HEK293 (cell line): ENCODE results near the gene NIT1.

ENCODE experiments used
- CTCF ChIA-PET: fragments of 350-600 bp; formaldehyde crosslinking; extraction: SDS; loops from one replicate; lab custom pipeline; 2021; ENCODE audit warnings: antibody characterized with exemption; lab: Yijun Ruan, JAX
- POLR2A ChIA-PET: fragments of 300-600 bp; formaldehyde crosslinking; extraction: SDS; loops from one replicate; lab custom pipeline; 2020; ENCODE audit warnings: antibody characterized with exemption, inconsistent platforms; lab: Yijun Ruan, JAX
- H3K27ac ChIP-seq: fragments of 200-500 bp; sonication (Bioruptor generic); 2 replicates; pipeline ENCODE4 v1.5.1; 2014; ENCODE audit warnings: low read depth, low read length, control low read depth, inconsistent platforms; ENCODE audit errors: extremely low read depth
- H3K36me3 ChIP-seq, 2 experiments: fragments of 200-500 bp in 1 of 2; sonication (Bioruptor generic) in 1 of 2; 1 replicate in 1 of 2; 2 replicates in 1 of 2; pipeline ENCODE4 v1.5.1; 2014 to 2017; ENCODE audit warnings: inconsistent platforms in 2 of 2, low read length in 2 of 2; ENCODE audit not compliant: control insufficient read depth in 2 of 2, insufficient read depth in 1 of 2
- H3K4me1 ChIP-seq: fragments of 200-500 bp; sonication (Bioruptor generic); 2 replicates; pipeline ENCODE4 v1.5.1; 2014; ENCODE audit warnings: mild to moderate bottlenecking, low read length, inconsistent platforms; ENCODE audit not compliant: control insufficient read depth, insufficient read depth
- H3K4me3 ChIP-seq: 2 replicates; pipeline ENCODE4 v1.5.1; 2011; ENCODE audit warnings: low read depth, mild to moderate bottlenecking, control low read depth, low read length, moderate library complexity
- H3K9me3 ChIP-seq: fragments of 200-500 bp; sonication (Bioruptor generic); 2 replicates; pipeline ENCODE4 v1.5.1; 2014; ENCODE audit warnings: low read depth, low read length, inconsistent platforms; ENCODE audit not compliant: control insufficient read depth, insufficient read depth
- HIC1 ChIP-seq: fragments of 450-650 bp; formaldehyde crosslinking; IDR thresholded peaks from 2 replicates; pipeline ENCODE4 v1.5.1; 2016; ENCODE audit warnings: missing biosample characterization, missing genetic modification characterization
- TRIM28 ChIP-seq: IDR thresholded peaks from 2 replicates; pipeline ENCODE4 v1.6.1; 2011; ENCODE audit warnings: low read length, control low read depth, borderline replicate concordance
- YY1 ChIP-seq: fragments of 450-650 bp; formaldehyde crosslinking; IDR thresholded peaks from 2 replicates; pipeline ENCODE4 v1.5.1; 2018; ENCODE audit warnings: missing biosample characterization, missing genetic modification characterization
- ZBTB48 ChIP-seq: fragments of 450-650 bp; formaldehyde crosslinking; IDR thresholded peaks from 2 replicates; pipeline ENCODE4 v1.5.1; 2016; ENCODE audit warnings: missing biosample characterization, missing genetic modification characterization
- ZNF10 ChIP-seq: fragments of 450-650 bp; formaldehyde crosslinking; IDR thresholded peaks from 2 replicates; pipeline ENCODE4 v1.5.1; 2017; ENCODE audit warnings: missing biosample characterization, missing genetic modification characterization
- ZNF138 ChIP-seq: fragments of 450-650 bp; formaldehyde crosslinking; IDR thresholded peaks from 2 replicates; pipeline ENCODE4 v1.5.1; 2016; ENCODE audit warnings: missing biosample characterization, missing genetic modification characterization, borderline replicate concordance
- ZNF140 ChIP-seq: fragments of 450-650 bp; formaldehyde crosslinking; IDR thresholded peaks from 2 replicates; pipeline ENCODE4 v1.5.1; 2016; ENCODE audit warnings: missing biosample characterization, missing genetic modification characterization
- ZNF214 ChIP-seq: fragments of 450-650 bp; formaldehyde crosslinking; IDR thresholded peaks from 2 replicates; pipeline ENCODE4 v1.5.1; 2017; ENCODE audit warnings: missing biosample characterization, mild to moderate bottlenecking, missing genetic modification characterization, borderline replicate concordance
- ZNF292 ChIP-seq: fragments of 450-650 bp; formaldehyde crosslinking; IDR thresholded peaks from 2 replicates; pipeline ENCODE4 v1.5.1; 2016; ENCODE audit warnings: low read depth, missing biosample characterization, missing genetic modification characterization, borderline replicate concordance
- ZNF335 ChIP-seq: fragments of 450-650 bp; formaldehyde crosslinking; conservative IDR thresholded peaks from 2 replicates; pipeline ENCODE4 v1.5.1; 2016; ENCODE audit warnings: missing biosample characterization, missing genetic modification characterization
- ZNF341 ChIP-seq: fragments of 450-650 bp; formaldehyde crosslinking; IDR thresholded peaks from 2 replicates; pipeline ENCODE4; 2016; ENCODE audit warnings: low read depth, missing biosample characterization, missing genetic modification characterization
- ZNF510 ChIP-seq: fragments of 450-650 bp; formaldehyde crosslinking; IDR thresholded peaks from 2 replicates; pipeline ENCODE4 v1.5.1; 2018; ENCODE audit warnings: mild to moderate bottlenecking, missing genetic modification characterization, missing biosample characterization; ENCODE audit not compliant: insufficient replicate concordance
- ZNF596 ChIP-seq: fragments of 450-650 bp; IDR thresholded peaks from 2 replicates; pipeline ENCODE4 v1.5.0; 2018; ENCODE audit warnings: missing biosample characterization, mild to moderate bottlenecking, missing genetic modification characterization, moderate library complexity
- ZNF610 ChIP-seq: fragments of 450-650 bp; formaldehyde crosslinking; IDR thresholded peaks from 2 replicates; pipeline ENCODE4 v1.5.1; 2016; ENCODE audit warnings: missing biosample characterization, missing genetic modification characterization, borderline replicate concordance
- ZNF629 ChIP-seq: fragments of 450-650 bp; formaldehyde crosslinking; IDR thresholded peaks from 2 replicates; pipeline ENCODE4 v1.5.1; 2017; ENCODE audit warnings: missing biosample characterization, missing genetic modification characterization
- TF ChIP-seq, protein P1 (sequence below): fragments of 450-650 bp; formaldehyde crosslinking; IDR thresholded peaks from 2 replicates; pipeline ENCODE4 v1.5.1; 2016; ENCODE audit warnings: missing biosample characterization, missing genetic modification characterization
- TF ChIP-seq, protein P2 (sequence below): fragments of 450-650 bp; formaldehyde crosslinking; IDR thresholded peaks from 2 replicates; pipeline ENCODE4 v1.5.0; 2017; ENCODE audit warnings: missing biosample characterization, missing genetic modification characterization, borderline replicate concordance
- TF ChIP-seq, protein P3 (sequence below): fragments of 450-650 bp; formaldehyde crosslinking; IDR thresholded peaks from 2 replicates; pipeline ENCODE4 v1.5.1; 2016; ENCODE audit warnings: missing biosample characterization, missing genetic modification characterization, low read depth
- TF ChIP-seq, protein P4 (sequence below): fragments of 450-650 bp; formaldehyde crosslinking; IDR thresholded peaks from 2 replicates; pipeline ENCODE4 v1.5.1; 2016; ENCODE audit warnings: missing biosample characterization, missing genetic modification characterization

The NIT1 gene

DNA sequence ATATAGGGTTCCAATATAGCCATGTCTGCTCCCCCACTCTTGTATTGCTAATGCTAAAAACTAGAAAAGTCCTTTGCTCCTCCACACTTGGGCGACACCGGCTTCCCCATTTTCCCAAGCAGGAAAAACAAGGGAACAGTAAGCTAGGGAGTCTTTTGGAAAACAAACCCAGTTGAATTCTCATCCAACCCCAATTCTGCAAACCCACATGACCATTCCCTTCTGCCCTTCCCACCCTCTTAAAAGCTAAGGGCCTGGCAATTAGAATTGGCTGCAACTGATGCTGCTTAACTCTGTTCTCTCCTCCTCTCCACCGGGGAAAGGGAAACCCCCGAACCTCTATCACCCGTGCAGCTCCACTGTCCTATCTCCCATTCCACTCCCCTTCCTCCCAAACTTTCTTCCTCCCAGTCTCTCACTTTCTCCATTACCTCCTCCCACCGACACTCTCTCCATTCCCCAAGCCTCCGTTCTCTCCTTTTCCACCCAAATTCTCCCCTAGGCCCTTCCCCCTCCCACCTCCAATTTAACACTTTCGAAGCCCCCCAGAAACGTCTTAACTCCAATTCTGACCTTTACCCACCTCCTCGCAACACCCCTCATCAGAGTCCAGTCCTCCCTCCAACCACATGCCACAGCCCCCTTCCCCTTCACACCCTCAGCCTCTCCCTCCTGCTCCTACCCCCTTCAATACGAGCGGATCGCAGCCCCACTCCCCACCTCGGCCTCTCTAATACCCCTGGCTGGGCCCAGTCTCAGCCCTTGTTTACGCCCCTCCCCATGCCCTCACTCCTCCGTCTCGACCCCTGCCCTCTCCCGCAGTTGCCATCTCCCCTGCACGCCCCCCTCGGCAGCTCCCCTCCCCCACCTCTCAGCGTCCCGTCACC, 13.9 kb downstream of the NIT1 start (continued):
- TF ChIP-seq YY1 (tag by site-specific recombination) (no peak), ZNF140 (tag by site-specific recombination) (no peak)
- TF ChIP-seq, protein P1, sequence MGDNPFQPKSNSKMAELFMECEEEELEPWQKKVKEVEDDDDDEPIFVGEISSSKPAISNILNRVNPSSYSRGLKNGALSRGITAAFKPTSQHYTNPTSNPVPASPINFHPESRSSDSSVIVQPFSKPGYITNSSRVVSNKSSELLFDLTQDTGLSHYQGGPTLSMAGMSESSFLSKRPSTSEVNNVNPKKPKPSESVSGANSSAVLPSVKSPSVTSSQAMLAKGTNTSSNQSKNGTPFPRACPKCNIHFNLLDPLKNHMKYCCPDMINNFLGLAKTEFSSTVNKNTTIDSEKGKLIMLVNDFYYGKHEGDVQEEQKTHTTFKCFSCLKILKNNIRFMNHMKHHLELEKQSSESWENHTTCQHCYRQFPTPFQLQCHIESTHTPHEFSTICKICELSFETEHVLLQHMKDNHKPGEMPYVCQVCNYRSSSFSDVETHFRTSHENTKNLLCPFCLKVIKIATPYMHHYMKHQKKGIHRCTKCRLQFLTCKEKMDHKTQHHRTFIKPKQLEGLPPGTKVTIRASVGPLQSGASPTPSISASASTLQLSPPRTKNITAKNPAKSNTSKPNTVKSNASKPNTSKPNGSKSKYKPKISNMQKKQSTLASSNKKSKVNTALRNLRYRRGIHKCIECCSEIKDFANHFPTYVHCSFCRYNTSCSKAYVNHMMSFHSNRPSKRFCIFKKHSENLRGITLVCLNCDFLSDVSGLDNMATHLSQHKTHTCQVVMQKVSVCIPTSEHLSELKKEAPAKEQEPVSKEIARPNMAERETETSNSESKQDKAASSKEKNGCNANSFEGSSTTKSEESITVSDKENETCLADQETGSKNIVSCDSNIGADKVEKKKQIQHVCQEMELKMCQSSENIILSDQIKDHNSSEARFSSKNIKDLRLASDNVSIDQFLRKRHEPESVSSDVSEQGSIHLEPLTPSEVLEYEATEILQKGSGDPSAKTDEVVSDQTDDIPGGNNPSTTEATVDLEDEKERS (tag by site-specific recombination) = no peak

DNA sequence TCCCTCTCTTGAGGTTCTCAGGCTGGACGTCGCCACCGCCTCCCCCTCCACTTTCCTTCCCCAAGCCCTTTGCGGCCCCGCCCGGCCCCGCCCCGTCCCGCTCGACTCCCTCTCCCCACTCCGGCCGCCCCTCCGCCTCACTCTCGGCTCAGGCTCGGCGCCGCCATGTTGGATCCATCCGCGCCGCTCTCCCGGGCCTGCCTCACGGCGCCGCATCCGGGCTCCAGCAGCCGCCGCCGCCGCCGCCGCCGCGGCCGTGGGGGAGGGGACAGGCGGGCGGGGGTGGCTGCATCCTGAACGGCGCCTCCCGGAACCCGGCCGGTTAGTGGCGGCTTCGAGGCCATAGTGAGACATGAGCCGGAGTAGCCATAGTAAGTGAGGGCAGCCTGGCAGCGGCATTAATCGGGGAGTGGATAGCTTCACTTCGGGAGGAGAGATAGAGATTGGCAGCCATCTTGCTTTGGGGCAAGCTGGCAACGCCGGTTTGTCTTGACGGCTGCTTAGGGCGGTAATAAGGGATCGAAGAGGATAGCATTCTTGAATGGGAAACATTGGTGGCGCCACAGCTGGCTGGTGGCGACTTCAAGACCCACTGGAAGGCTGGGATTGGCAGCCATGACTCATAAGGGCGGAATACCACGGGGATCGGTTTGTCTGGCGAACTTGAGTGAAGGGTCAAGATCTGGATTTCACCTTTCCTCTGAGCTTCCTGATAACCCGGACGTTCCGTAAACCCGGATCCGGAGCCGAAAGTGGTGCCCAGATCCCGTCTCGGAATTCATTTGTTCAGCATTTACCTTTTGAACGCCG, 14.7 kb downstream of the NIT1 start, which contains the start of gene DEDD:
DEDD (minus strand) TSS at position 258 of the 810 bp plus-strand sequence. CDS start 8,205 bp downstream, outside the sequence.
- peaks cover 0 to 34% of the 10 kb centered on the region in 2 experiments; a peak in 2 of 3 replicates for H3K36me3 ChIP-seq
- H3K4me3 ChIP-seq = peak within 1 kb of the TSS; percentile 84
- H3K4me1 ChIP-seq = 0 out of 2 replicates have a peak, but pooled peaks cover 2% of the 10 kb centered on the region
- H3K9me3 ChIP-seq = no peaks in the 10 kb centered on the region
- H3K27ac ChIP-seq = peak within 1 kb of the TSS; percentile 91
- ChIA-PET POLR2A (interaction anchor here (0.6 to 3.8 kb wide), 15 partner anchors 9 to 693 kb away, joined by 3 to 28 read pairs (median 5); partner anchors contain the start of genes F11R, NIT1, PFDN2 and PPOX), CTCF (interaction anchor here (0.6 to 1.4 kb wide), 5 partner anchors 13 to 154 kb away, joined by 3 to 5 read pairs (median 3); partner anchors contain the start of gene PPOX)
- TF ChIP-seq HIC1 (tag by site-specific recombination) = peak; percentile 20; the same call in 1 of the 2 replicates
- peak; percentile 89 for TF ChIP-seq ZNF341 (tag by site-specific recombination)
- peak; percentile 46; the same call in 1 of the 2 replicates for TF ChIP-seq ZNF10 (tag by site-specific recombination)
- TF ChIP-seq ZBTB48 (tag by site-specific recombination) = peak; percentile 99
- TF ChIP-seq ZNF138 (tag by site-specific recombination) = no peak
- TF ChIP-seq ZNF292 (tag by site-specific recombination) = no peak
- no peak for TF ChIP-seq ZNF510 (tag by site-specific recombination)
- TF ChIP-seq TRIM28 = peak; percentile 88
- TF ChIP-seq, protein P2, sequence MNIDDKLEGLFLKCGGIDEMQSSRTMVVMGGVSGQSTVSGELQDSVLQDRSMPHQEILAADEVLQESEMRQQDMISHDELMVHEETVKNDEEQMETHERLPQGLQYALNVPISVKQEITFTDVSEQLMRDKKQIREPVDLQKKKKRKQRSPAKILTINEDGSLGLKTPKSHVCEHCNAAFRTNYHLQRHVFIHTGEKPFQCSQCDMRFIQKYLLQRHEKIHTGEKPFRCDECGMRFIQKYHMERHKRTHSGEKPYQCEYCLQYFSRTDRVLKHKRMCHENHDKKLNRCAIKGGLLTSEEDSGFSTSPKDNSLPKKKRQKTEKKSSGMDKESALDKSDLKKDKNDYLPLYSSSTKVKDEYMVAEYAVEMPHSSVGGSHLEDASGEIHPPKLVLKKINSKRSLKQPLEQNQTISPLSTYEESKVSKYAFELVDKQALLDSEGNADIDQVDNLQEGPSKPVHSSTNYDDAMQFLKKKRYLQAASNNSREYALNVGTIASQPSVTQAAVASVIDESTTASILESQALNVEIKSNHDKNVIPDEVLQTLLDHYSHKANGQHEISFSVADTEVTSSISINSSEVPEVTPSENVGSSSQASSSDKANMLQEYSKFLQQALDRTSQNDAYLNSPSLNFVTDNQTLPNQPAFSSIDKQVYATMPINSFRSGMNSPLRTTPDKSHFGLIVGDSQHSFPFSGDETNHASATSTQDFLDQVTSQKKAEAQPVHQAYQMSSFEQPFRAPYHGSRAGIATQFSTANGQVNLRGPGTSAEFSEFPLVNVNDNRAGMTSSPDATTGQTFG (tag by site-specific recombination) = no peak
- 0 out of 2 replicates have a peak, but pooled peaks have one; percentile 48 for TF ChIP-seq ZNF610
- TF ChIP-seq ZNF629 = peak; percentile 21; the same call in 1 of the 2 replicates
- TF ChIP-seq, protein P3, sequence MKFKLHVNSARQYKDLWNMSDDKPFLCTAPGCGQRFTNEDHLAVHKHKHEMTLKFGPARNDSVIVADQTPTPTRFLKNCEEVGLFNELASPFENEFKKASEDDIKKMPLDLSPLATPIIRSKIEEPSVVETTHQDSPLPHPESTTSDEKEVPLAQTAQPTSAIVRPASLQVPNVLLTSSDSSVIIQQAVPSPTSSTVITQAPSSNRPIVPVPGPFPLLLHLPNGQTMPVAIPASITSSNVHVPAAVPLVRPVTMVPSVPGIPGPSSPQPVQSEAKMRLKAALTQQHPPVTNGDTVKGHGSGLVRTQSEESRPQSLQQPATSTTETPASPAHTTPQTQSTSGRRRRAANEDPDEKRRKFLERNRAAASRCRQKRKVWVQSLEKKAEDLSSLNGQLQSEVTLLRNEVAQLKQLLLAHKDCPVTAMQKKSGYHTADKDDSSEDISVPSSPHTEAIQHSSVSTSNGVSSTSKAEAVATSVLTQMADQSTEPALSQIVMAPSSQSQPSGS (tag by site-specific recombination) = no peak
- peak; percentile 53; the same call in 1 of the 2 replicates for TF ChIP-seq ZNF596 (tag by site-specific recombination)
- no peak for TF ChIP-seq ZNF214 (tag by site-specific recombination)
- TF ChIP-seq, protein P4, sequence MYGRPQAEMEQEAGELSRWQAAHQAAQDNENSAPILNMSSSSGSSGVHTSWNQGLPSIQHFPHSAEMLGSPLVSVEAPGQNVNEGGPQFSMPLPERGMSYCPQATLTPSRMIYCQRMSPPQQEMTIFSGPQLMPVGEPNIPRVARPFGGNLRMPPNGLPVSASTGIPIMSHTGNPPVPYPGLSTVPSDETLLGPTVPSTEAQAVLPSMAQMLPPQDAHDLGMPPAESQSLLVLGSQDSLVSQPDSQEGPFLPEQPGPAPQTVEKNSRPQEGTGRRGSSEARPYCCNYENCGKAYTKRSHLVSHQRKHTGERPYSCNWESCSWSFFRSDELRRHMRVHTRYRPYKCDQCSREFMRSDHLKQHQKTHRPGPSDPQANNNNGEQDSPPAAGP (tag by site-specific recombination) = 0 out of 2 replicates have a peak, but pooled peaks have one; percentile 3
- peak; percentile 89 for TF ChIP-seq ZNF335 (tag by site-specific recombination)
